ENCODE data around the gene CDC25C. TPM values are rescaled to one million over a fixed set of nuclear protein-coding genes. Genes with fewer than 3 reads are reported as not detected.
A peak's percentile ranks its signal among the peaks of the same experiment; 100 is the strongest.

CDC25C gene
- total and polyA plus RNA-seq, 9 of the 15 experiments (the other 6 are each of a cell fraction or from before 2014, with no cell fraction given), result 19.1 to 63.7 (median 31.9) TPM

- no peak for TF ChIP-seq ELF2 (CRISPR knock-in tag; IDR thresholded peaks at IDR 0.05)
- TF ChIP-seq LARP7 (IDR thresholded peaks at IDR 0.05), result no peak
- no peak for TF ChIP-seq ZNF311 (CRISPR knock-in tag; IDR thresholded peaks at IDR 0.05)
- no peak for TF ChIP-seq SRSF1 (IDR thresholded peaks at IDR 0.05; ENCODE audit: low read depth, low read length)
- no peak for TF ChIP-seq NFXL1 (CRISPR knock-in tag; IDR thresholded peaks at IDR 0.05)
- TF ChIP-seq ZNF655 (CRISPR knock-in tag; IDR thresholded peaks at IDR 0.05), result no peak
- TF ChIP-seq MAFG (tag; conservative IDR thresholded peaks at IDR 0.05), result no peak
- no peak for TF ChIP-seq SAFB (IDR thresholded peaks at IDR 0.05; ENCODE audit: borderline replicate concordance, low read depth, low read length)
- TF ChIP-seq TAF1 (IDR thresholded peaks at IDR 0.05; ENCODE audit: control insufficient read depth, extremely low read depth, insufficient read depth, low read length, severe bottlenecking), result peak; percentile 60
- TF ChIP-seq AFF4 (CRISPR knock-in tag; IDR thresholded peaks at IDR 0.05), result 0 out of 2 replicates have a peak, but pooled peaks have one; percentile 46
- no peak for TF ChIP-seq POLR2B (IDR thresholded peaks at IDR 0.05; ENCODE audit: low read depth, partially characterized antibody)
- peak in 1 of 2 experiments; percentile 57 for TF ChIP-seq AFF1 (IDR thresholded peaks at IDR 0.05; ENCODE audit: low read depth in 1 of 2, partially characterized antibody in 2 of 2)
- TF ChIP-seq MLLT1 (IDR thresholded peaks at IDR 0.05), result no peak
These were observed 22.0 kb upstream of the CDC25C start (continued) for GRCh38 chr5:138353560-138354080.

All from K562 (cell line).